Lower lobe of right lung (tissue), 2 donors: ENCODE measurements around the gene TCF7L2. TPM values are rescaled to one million over a fixed set of nuclear protein-coding genes. Genes with fewer than 3 reads are reported as not detected.

Experiments
- ATAC-seq, 2 donors: fragments of 200-7000 bp; cut with Tn5 transposase; one replicate each; pipeline ENCODE4 v1.9.1; 2020 to 2022; ENCODE audit warnings: mild to moderate bottlenecking in 2 of 2, moderate library complexity in 2 of 2
- DNase-seq: peaks from one replicate; pipeline ENCODE4 v3.0.0-alpha.2; 2020
- H3K27ac ChIP-seq: fragments of 200-600 bp; one replicate; pipeline ENCODE4 v1.8.0; 2022
- H3K27me3 ChIP-seq: fragments of 200-600 bp; one replicate; pipeline ENCODE4 v1.8.0; 2022; ENCODE audit warnings: low read depth
- H3K36me3 ChIP-seq: fragments of 200-600 bp; one replicate; pipeline ENCODE4 v1.8.0; 2022; ENCODE audit warnings: mild to moderate bottlenecking
- H3K4me1 ChIP-seq: fragments of 200-600 bp; one replicate; pipeline ENCODE4 v1.8.0; 2022
- H3K4me3 ChIP-seq: fragments of 200-600 bp; one replicate; pipeline ENCODE4 v1.8.0; 2022; ENCODE audit warnings: mild to moderate bottlenecking
- H3K9me3 ChIP-seq: fragments of 200-600 bp; one replicate; pipeline ENCODE4 v1.8.0; 2022
- intact Hi-C: fragments of 100-400 bp; cut with DNase I; formaldehyde crosslinking; loops from one replicate; pipeline ENCODE4 v1.11.0; 2022
- total RNA-seq: library from RNA; stranded (reverse); fragmentation: NEBNext Ultra II Directional; extraction: Animal tissue kit (Norgen Biotek cat#: 25700); gene quantifications from one replicate; pipeline ENCODE4 v1.2.1, GENCODE V29; 2021
- TF ChIP-seq, protein P1 (sequence below): fragments of 200-600 bp; IDR thresholded peaks from one replicate; pipeline ENCODE4 v1.8.0; 2022; ENCODE audit warnings: antibody characterized with exemption, mild to moderate bottlenecking
- donor health status: DM: no; HTN: yes; CAD: no; lungs with severe emphysema.

Gene TCF7L2
- total RNA-seq, 1 donor from 2014 or later = 71.2 TPM

DNA sequence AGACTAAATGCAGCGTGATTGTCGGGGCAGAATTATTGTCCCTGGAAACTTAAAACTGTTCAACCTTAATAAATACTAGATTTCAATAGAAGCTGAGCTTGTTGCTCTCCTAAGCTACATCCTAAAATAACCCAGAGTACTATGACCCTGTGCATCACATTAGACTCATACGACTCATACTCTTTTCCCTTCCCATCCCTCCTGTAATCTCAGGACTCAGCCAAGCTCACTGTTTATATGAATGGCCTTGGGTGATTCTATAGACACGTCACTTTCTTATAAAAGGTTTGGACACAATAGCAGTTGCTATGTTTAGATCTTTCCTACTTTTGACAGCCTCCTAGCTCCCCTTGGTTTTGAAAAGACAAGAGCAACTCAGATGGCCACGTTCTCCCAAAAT lies 17.2 kb downstream of the TCF7L2 start:
- no peak for DNase-seq
- no peak overlapping the region for H3K4me3 ChIP-seq
- H3K27me3 ChIP-seq = no peaks in the 10 kb centered on the region
- H3K36me3 ChIP-seq = peaks cover 35% of the 10 kb centered on the region
- H3K9me3 ChIP-seq = no peaks in the 10 kb centered on the region
- intact Hi-C loops = no loop called here
- no peak overlapping the region for H3K27ac ChIP-seq
- no peak for ATAC-seq
- peaks cover 28% of the 10 kb centered on the region for H3K4me1 ChIP-seq
- TF ChIP-seq, protein P1, sequence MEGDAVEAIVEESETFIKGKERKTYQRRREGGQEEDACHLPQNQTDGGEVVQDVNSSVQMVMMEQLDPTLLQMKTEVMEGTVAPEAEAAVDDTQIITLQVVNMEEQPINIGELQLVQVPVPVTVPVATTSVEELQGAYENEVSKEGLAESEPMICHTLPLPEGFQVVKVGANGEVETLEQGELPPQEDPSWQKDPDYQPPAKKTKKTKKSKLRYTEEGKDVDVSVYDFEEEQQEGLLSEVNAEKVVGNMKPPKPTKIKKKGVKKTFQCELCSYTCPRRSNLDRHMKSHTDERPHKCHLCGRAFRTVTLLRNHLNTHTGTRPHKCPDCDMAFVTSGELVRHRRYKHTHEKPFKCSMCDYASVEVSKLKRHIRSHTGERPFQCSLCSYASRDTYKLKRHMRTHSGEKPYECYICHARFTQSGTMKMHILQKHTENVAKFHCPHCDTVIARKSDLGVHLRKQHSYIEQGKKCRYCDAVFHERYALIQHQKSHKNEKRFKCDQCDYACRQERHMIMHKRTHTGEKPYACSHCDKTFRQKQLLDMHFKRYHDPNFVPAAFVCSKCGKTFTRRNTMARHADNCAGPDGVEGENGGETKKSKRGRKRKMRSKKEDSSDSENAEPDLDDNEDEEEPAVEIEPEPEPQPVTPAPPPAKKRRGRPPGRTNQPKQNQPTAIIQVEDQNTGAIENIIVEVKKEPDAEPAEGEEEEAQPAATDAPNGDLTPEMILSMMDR = no peak

DNA sequence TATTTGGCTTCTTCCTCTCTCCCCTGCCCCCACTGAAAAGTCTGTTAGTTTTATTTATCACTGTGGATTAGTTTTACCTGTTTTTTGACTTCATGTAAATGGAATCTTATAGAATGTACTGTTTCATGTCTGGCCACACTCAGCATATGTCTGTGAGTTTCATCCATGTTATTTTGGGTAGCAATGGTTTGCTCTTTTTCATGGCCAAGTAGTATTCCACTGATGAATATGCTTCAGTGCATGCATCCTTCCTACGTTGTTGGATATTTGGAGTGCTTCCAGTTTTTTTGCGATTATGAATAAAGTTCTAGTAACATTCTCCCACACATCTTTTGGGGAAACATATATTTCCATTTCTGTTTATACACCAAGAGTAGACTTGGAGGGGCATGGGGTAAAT lies 19.1 kb downstream of the TCF7L2 start:
- Histone ChIP-seq H3K4me3 (no peak overlapping the region), H3K36me3 (peaks cover 44% of the 10 kb centered on the region), H3K27ac (no peak overlapping the region), H3K9me3 (no peaks in the 10 kb centered on the region), H3K4me1 (peaks cover 8% of the 10 kb centered on the region), H3K27me3 (no peaks in the 10 kb centered on the region)
- intact Hi-C loops = no loop called here
- DNase-seq = no peak
- TF ChIP-seq, protein P1 = no peak
- ATAC-seq = no peak

DNA sequence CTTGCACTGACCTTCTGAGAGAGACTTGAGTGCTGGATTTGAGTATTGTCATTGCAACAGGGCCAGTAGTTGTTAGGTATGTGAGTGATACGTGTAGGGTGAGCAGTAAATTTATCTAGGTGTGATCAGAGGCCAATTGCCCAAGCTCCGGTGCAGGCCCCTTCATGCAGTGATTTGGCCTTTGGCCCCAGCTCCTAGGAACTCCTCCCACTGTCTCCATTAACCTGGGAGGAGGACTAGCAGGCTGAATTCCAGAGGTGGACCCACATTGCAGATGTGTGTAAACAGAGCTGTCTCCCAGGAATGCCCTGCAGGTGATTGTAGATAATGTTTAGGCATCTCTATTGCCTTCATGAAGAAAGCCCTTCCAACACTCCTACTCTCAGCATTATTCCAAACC lies 19.5 kb downstream of the TCF7L2 start:
- TF ChIP-seq, protein P1 = no peak
- no peak overlapping the region for H3K27ac ChIP-seq
- no peaks in the 10 kb centered on the region for H3K27me3 ChIP-seq
- H3K4me3 ChIP-seq = no peak overlapping the region
- peaks cover 5% of the 10 kb centered on the region for H3K4me1 ChIP-seq
- peaks cover 44% of the 10 kb centered on the region for H3K36me3 ChIP-seq
- no peaks in the 10 kb centered on the region for H3K9me3 ChIP-seq
- intact Hi-C loops = no loop called here
- no peak for DNase-seq
- no peak for ATAC-seq

DNA sequence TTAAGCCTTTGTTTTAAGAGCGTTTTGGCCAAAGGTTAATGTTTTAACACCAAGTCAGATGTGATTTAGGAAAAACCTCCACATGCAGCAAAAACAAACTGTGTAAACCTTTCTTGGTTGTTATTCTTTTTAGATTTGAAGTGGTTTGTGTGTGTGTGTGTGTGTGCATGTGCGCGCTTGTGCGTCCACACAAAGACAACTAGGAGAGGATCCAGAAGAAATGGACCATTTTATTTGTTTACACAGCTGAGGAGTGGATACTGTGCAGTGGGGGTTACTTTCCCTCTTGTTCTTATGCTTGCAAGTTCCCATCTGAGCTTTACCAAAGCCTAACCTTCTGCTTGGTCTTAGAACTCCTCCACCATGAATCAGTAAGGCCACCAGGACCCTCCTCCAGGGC lies 20.0 kb downstream of the TCF7L2 start:
- TF ChIP-seq, protein P1 = no peak
- Histone ChIP-seq H3K9me3 (no peaks in the 10 kb centered on the region), H3K36me3 (peaks cover 44% of the 10 kb centered on the region), H3K4me1 (peaks cover 3% of the 10 kb centered on the region), H3K4me3 (no peak overlapping the region), H3K27ac (no peak overlapping the region), H3K27me3 (no peaks in the 10 kb centered on the region)
- no peak for DNase-seq
- no peak for ATAC-seq
- intact Hi-C loops = no loop called here

DNA sequence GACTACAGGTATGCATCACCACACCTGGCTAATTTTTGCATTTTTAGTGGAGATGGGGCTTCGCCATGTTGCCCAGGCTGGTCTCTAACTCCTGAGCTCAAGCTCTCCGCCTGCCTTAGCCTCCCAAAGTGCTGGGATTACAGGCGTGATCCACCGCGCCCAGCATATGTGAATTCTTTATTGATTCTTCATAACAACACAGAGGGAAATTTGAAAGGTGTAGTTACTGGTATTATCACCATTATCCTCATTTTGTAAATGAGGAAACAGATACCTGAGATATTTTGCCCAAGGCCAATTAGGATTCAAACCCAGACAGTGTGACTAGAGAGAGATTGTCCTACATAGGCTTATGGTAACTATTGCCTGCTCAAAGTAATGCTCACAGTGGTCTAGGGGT lies 22.6 kb downstream of the TCF7L2 start:
- DNase-seq = no peak
- H3K36me3 ChIP-seq = peaks cover 41% of the 10 kb centered on the region
- no peak overlapping the region for H3K27ac ChIP-seq
- no peaks in the 10 kb centered on the region for H3K4me1 ChIP-seq
- TF ChIP-seq, protein P1 = no peak
- intact Hi-C loops = no loop called here
- H3K4me3 ChIP-seq = no peak overlapping the region
- ATAC-seq = no peak
- no peaks in the 10 kb centered on the region for H3K9me3 ChIP-seq
- H3K27me3 ChIP-seq = no peaks in the 10 kb centered on the region

DNA sequence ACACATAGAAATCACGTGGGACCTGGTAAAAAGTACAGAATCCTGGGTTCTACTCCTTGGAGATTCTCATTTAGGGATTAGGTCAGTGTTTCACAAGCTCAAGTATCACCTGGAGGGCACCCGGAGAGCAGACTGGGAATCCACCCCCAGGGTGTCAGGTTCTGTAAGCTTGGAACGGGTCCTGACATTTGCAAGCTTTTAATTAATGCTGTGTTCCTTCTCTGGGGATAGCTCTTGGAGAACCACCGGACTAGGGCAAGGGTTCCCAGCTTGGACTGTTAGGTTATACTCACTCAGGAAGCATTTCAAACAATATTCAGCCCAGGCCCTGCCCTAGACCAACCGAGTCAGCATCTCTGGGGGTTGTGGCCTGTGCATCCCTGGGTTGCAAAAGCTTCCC lies 23.0 kb downstream of the TCF7L2 start:
- Histone ChIP-seq H3K27ac (no peak overlapping the region), H3K36me3 (peaks cover 37% of the 10 kb centered on the region), H3K27me3 (no peaks in the 10 kb centered on the region), H3K4me3 (no peak overlapping the region), H3K9me3 (no peaks in the 10 kb centered on the region), H3K4me1 (no peaks in the 10 kb centered on the region)
- intact Hi-C loops = no loop called here
- ATAC-seq = no peak
- DNase-seq = no peak
- TF ChIP-seq, protein P1 = no peak
